Stimulated activated memory B cell treated with anti-CD40 and anti-IgM and Interleukin-4, amounts not matched to agents 10 μg/mL and 1 μg/mL and 100 μg/mL, for 72 hours (primary cell): ENCODE measurements around the gene EARS2.
"Not testable (repeated sequence)": the region's sequence is repeated elsewhere in the genome, so short reads cannot be mapped to it uniquely, and the experiment has no call there.

Experiments used
- ATAC-seq: fragments of 150-1000 bp; cut with Tn5 transposase; 2 replicates; pipeline ENCODE4 v1.10.0; 2021
- H3K27ac Mint-ChIP-seq: one replicate; pipeline ENCODE4 v1.8.0; 2022; ENCODE audit warnings: mild to moderate bottlenecking, mixed read lengths
- H3K27me3 Mint-ChIP-seq: one replicate; pipeline ENCODE4 v1.8.0; 2022; ENCODE audit warnings: mixed read lengths
- H3K36me3 Mint-ChIP-seq: one replicate; pipeline ENCODE4 v1.8.0; 2022; ENCODE audit warnings: mixed read lengths
- H3K4me1 Mint-ChIP-seq: one replicate; pipeline ENCODE4 v1.8.0; 2022; ENCODE audit warnings: mixed read lengths
- H3K4me3 Mint-ChIP-seq: one replicate; pipeline ENCODE4 v1.8.0; 2022; ENCODE audit warnings: mild to moderate bottlenecking, moderate library complexity, mixed read lengths
- H3K9me3 Mint-ChIP-seq: one replicate; pipeline ENCODE4 v1.8.0; 2022; ENCODE audit warnings: mixed read lengths

Gene EARS2

GRCh38 chr16:23549938-23550337 is 7.2 kb downstream of the EARS2 start:
- H3K4me3 Mint-ChIP-seq: no peak overlapping the region
- no peaks in the 10 kb centered on the region for H3K27me3 Mint-ChIP-seq
- peaks cover 50% of the 10 kb centered on the region for H3K36me3 Mint-ChIP-seq
- no peak overlapping the region for H3K27ac Mint-ChIP-seq
- peaks cover 8% of the 10 kb centered on the region for H3K4me1 Mint-ChIP-seq
- no peak for ATAC-seq
- no peaks in the 10 kb centered on the region for H3K9me3 Mint-ChIP-seq

GRCh38 chr16:23544436-23544835 is 12.7 kb downstream of the EARS2 start:
- Mint-ChIP-seq H3K4me3 (no peak overlapping the region), H3K36me3 (peaks cover 42% of the 10 kb centered on the region), H3K4me1 (peaks cover 8% of the 10 kb centered on the region), H3K27ac (no peak overlapping the region), H3K27me3 (no peaks in the 10 kb centered on the region), H3K9me3 (no peaks in the 10 kb centered on the region)
- no peak for ATAC-seq

- ATAC-seq, H3K27ac Mint-ChIP-seq, H3K4me3 Mint-ChIP-seq, H3K27me3 Mint-ChIP-seq, H3K9me3 Mint-ChIP-seq, H3K4me1 Mint-ChIP-seq: not testable (repeated sequence)
- peaks cover 19% of the 10 kb centered on the region for H3K36me3 Mint-ChIP-seq
Observed at GRCh38 chr16:23540817-23541178, 16.4 kb downstream of the EARS2 start.

- Mint-ChIP-seq H3K36me3 (peaks cover 23% of the 10 kb centered on the region), H3K4me3 (no peak overlapping the region), H3K27me3 (no peaks in the 10 kb centered on the region), H3K4me1 (no peaks in the 10 kb centered on the region), H3K9me3 (no peaks in the 10 kb centered on the region), H3K27ac (no peak overlapping the region)
- no peak for ATAC-seq
Observed at GRCh38 chr16:23539984-23540816, 16.9 kb downstream of the EARS2 start.

- H3K27me3 Mint-ChIP-seq: no peaks in the 10 kb centered on the region
- ATAC-seq: no peak
- H3K4me3 Mint-ChIP-seq: no peak overlapping the region
- H3K4me1 Mint-ChIP-seq: no peaks in the 10 kb centered on the region
- no peaks in the 10 kb centered on the region for H3K9me3 Mint-ChIP-seq
- no peak overlapping the region for H3K27ac Mint-ChIP-seq
- peaks cover 23% of the 10 kb centered on the region for H3K36me3 Mint-ChIP-seq
Observed at GRCh38 chr16:23538919-23539278, 18.3 kb downstream of the EARS2 start.

GRCh38 chr16:23537390-23537789 is 19.8 kb downstream of the EARS2 start:
- Mint-ChIP-seq H3K4me3 (no peak overlapping the region), H3K4me1 (no peaks in the 10 kb centered on the region), H3K27ac (no peak overlapping the region), H3K27me3 (no peaks in the 10 kb centered on the region), H3K36me3 (peaks cover 29% of the 10 kb centered on the region), H3K9me3 (no peaks in the 10 kb centered on the region)
- no peak for ATAC-seq

- Mint-ChIP-seq H3K27ac (no peak overlapping the region), H3K4me1 (no peaks in the 10 kb centered on the region), H3K27me3 (no peaks in the 10 kb centered on the region), H3K36me3 (peaks cover 28% of the 10 kb centered on the region), H3K4me3 (no peak overlapping the region), H3K9me3 (no peaks in the 10 kb centered on the region)
- ATAC-seq: no peak
Observed at GRCh38 chr16:23535901-23536300, 21.2 kb downstream of the EARS2 start.

GRCh38 chr16:23534868-23535860 is 22.0 kb downstream of the EARS2 start:
- Mint-ChIP-seq H3K4me1 (no peaks in the 10 kb centered on the region), H3K36me3 (peaks cover 28% of the 10 kb centered on the region), H3K9me3 (no peaks in the 10 kb centered on the region), H3K4me3 (no peak overlapping the region), H3K27ac (no peak overlapping the region), H3K27me3 (no peaks in the 10 kb centered on the region)
- no peak for ATAC-seq

GRCh38 chr16:23532448-23532847 is 24.7 kb downstream of the EARS2 start:
- H3K36me3 Mint-ChIP-seq: peaks cover 43% of the 10 kb centered on the region
- H3K27ac Mint-ChIP-seq: no peak overlapping the region

GRCh38 chr16:23530062-23530461 is 27.1 kb downstream of the EARS2 start:
- Mint-ChIP-seq H3K4me3 (no peak overlapping the region), H3K27ac (no peak overlapping the region), H3K36me3 (peaks cover 47% of the 10 kb centered on the region), H3K27me3 (no peaks in the 10 kb centered on the region), H3K9me3 (no peaks in the 10 kb centered on the region), H3K4me1 (no peaks in the 10 kb centered on the region)
- ATAC-seq: no peak

More at GRCh38 chr16:23532448-23532847, 24.7 kb downstream of the EARS2 start:
- Mint-ChIP-seq H3K9me3 (no peaks in the 10 kb centered on the region), H3K4me1 (no peaks in the 10 kb centered on the region), H3K4me3 (no peak overlapping the region), H3K27me3 (no peaks in the 10 kb centered on the region)
- ATAC-seq: no peak

- ATAC-seq: no peak
- H3K4me3 Mint-ChIP-seq: no peak overlapping the region
- H3K36me3 Mint-ChIP-seq: peaks cover 47% of the 10 kb centered on the region
- H3K4me1 Mint-ChIP-seq: no peaks in the 10 kb centered on the region
- H3K27me3 Mint-ChIP-seq: no peaks in the 10 kb centered on the region
- no peak overlapping the region for H3K27ac Mint-ChIP-seq
- H3K9me3 Mint-ChIP-seq: no peaks in the 10 kb centered on the region
Observed at GRCh38 chr16:23528644-23529310, 28.4 kb downstream of the EARS2 start.

- no peaks in the 10 kb centered on the region for H3K4me1 Mint-ChIP-seq
- no peak overlapping the region for H3K27ac Mint-ChIP-seq
- no peak overlapping the region for H3K4me3 Mint-ChIP-seq
- H3K36me3 Mint-ChIP-seq: peaks cover 47% of the 10 kb centered on the region
- ATAC-seq: no peak
- no peaks in the 10 kb centered on the region for H3K27me3 Mint-ChIP-seq
- no peaks in the 10 kb centered on the region for H3K9me3 Mint-ChIP-seq
Observed at GRCh38 chr16:23527961-23528643, 29.0 kb downstream of the EARS2 start.

GRCh38 chr16:23524886-23525285 is 32.3 kb downstream of the EARS2 start:
- ATAC-seq: no peak
- Mint-ChIP-seq H3K27me3 (no peaks in the 10 kb centered on the region), H3K27ac (no peak overlapping the region), H3K9me3 (no peaks in the 10 kb centered on the region), H3K4me1 (peaks cover 15% of the 10 kb centered on the region), H3K4me3 (no peak overlapping the region), H3K36me3 (peaks cover 62% of the 10 kb centered on the region)

GRCh38 chr16:23523876-23524385 is 33.2 kb downstream of the EARS2 start:
- Mint-ChIP-seq H3K4me3 (no peak overlapping the region), H3K4me1 (peaks cover 24% of the 10 kb centered on the region), H3K36me3 (peaks cover 67% of the 10 kb centered on the region), H3K27ac (peak overlapping the region; percentile 41), H3K9me3 (no peaks in the 10 kb centered on the region), H3K27me3 (no peaks in the 10 kb centered on the region)
- ATAC-seq: no peak
